Adrenal gland (tissue), 12 donors: ENCODE measurements around the gene XKR7. TPM values are rescaled to one million over a fixed set of nuclear protein-coding genes. Genes with fewer than 3 reads are reported as not detected.

Source experiments
- DNase-seq, 7 donors: peaks; one replicate each; pipeline ENCODE4 v3.0.0-alpha.2; 2019 to 2020
- H3K27ac ChIP-seq, 5 donors: fragments of 200-600 bp; sonication (generic) in 4 of 5; 1 replicate in 3 of 5; 2 replicates in 2 of 5; pipeline versions ENCODE4 v1.5.1 to v1.8.0; 2016 to 2020; ENCODE audit warnings: mild to moderate bottlenecking in 1 of 5
- H3K27me3 ChIP-seq: fragments of 200-600 bp; 2 replicates; pipeline ENCODE4 v1.8.0; 2021
- H3K36me3 ChIP-seq, 2 donors: fragments of 200-600 bp; replicated peaks in 1 of 2; 1 replicate in 1 of 2; 2 replicates in 1 of 2; pipeline versions ENCODE4 v1.5.1 to v1.8.0; 2018 to 2022
- H3K4me1 ChIP-seq, 2 donors: fragments of 200-600 bp; replicated peaks in 1 of 2; 1 replicate in 1 of 2; 2 replicates in 1 of 2; pipeline versions ENCODE4 v1.5.1 to v1.8.0; 2018 to 2021
- H3K4me3 ChIP-seq, 4 donors: fragments of 200-600 bp; sonication (generic) in 3 of 4; one replicate each; pipeline ENCODE4 v1.5.1; 2016 to 2018
- H3K9me3 ChIP-seq, 3 donors: fragments of 200-600 bp; sonication (generic) in 1 of 3; replicated peaks in 1 of 3; 1 replicate in 2 of 3; 2 replicates in 1 of 3; pipeline versions ENCODE4 v1.5.1 to v1.8.0; 2016 to 2021
- CTCF ChIP-seq, 6 experiments: fragments of 450-650 bp in 4 of 6; fragments of 200-600 bp in 2 of 6; sonication (generic) in 1 of 6; IDR thresholded peaks; 1 replicate in 5 of 6; 2 replicates in 1 of 6; pipeline versions ENCODE4 v1.5.1 to v1.8.0; 2016 to 2021; ENCODE audit warnings: antibody characterized with exemption in 6 of 6, mild to moderate bottlenecking in 2 of 6, moderate library complexity in 1 of 6
- POLR2A ChIP-seq, 2 donors: fragments of 450-650 bp; IDR thresholded peaks; one replicate each; pipeline ENCODE4 v1.6.1; 2017; ENCODE audit warnings: antibody characterized with exemption in 2 of 2, mild to moderate bottlenecking in 2 of 2, moderate library complexity in 1 of 2
- WGBS, 4 donors: extraction: QIAGEN DNeasy Blood & Tissue Kit in 2 of 4; methylation state at CpG; one replicate each; pipeline versions ENCODE4 v1.1.5 to v1.1.7; 2013 to 2017; 5-methylcytosine and 5-hydroxymethylcytosine counted together
- intact Hi-C, 2 donors: fragments of 100-400 bp; cut with DNase I; formaldehyde crosslinking; loops; one replicate each; pipeline versions ENCODE4 v1.14.1 to v1.15.0; 2022 to 2023
- polyA plus RNA-seq, 3 donors: library from polyadenylated mRNA; stranded (reverse); fragments of 200-250 nt in 2 of 3; fragments of 350-450 nt in 1 of 3; fragmentation: Illumina TruSeq in 1 of 3; extraction: RNeasy Lipid Tissue Mini Kit (QIAGEN cat#74804) in 1 of 3; gene quantifications; one replicate each; pipeline ENCODE4 v1.2.3, GENCODE V29; 2013 to 2014
- total RNA-seq, 9 donors: library from RNA; depleted of rRNA in 4 of 9; stranded (reverse); fragments of >200 nt in 4 of 9; fragments of 120-200 nt in 1 of 9; fragmentation: NEBNext Ultra II Directional in 1 of 9; extraction: Animal tissue kit (Norgen Biotek cat#: 25700) in 1 of 9; gene quantifications; one replicate each; pipeline versions ENCODE4 v1.1.0 to v1.2.4, GENCODE V29; 2013 to 2023
- donor health status: healthy with polysubstance abuse.
- donor health status: Bipolar disorder and iron deficiency.
- donor health status: DM: yes; HTN: yes; CAD: no.
- donor health status: DM: no; HTN: no; CAD: no.
- donor health status: DM: no; HTN: no; CAD: no.
- donor health status: DM: yes; HTN: yes; CAD: no.

XKR7 gene
- total and polyA plus RNA-seq, 12 donors: 0.04 to 0.56 (median 0.30) TPM; not detected in 4

GRCh38 chr20:31968291-31969126 lies 558 bp downstream of the XKR7 start:
- intact Hi-C loops: loop anchor here in 1 of 2 donors (10.0 kb wide), 1 partner anchor 626 kb away; no protein-coding TSS in a partner anchor
- Histone ChIP-seq H3K36me3 (no peaks in the 10 kb centered on the region), H3K4me3 (peak overlapping the region in 1 of 4 donors; percentile 29), H3K4me1 (no peaks in the 10 kb centered on the region), H3K27ac (no peak overlapping the region), H3K9me3 (no peaks in the 10 kb centered on the region), H3K27me3 (peaks cover 19% of the 10 kb centered on the region)
- WGBS, 4 donors: 2 to 4% (median 3%) methylated on average over 23 to 57 of the region's 57 CpGs
- TF ChIP-seq POLR2A (IDR thresholded peaks at IDR 0.05) (no peak), CTCF (IDR thresholded peaks at IDR 0.05) (no peak)
- DNase-seq: peak; percentile 67 to 79 (median 74)

DNA sequence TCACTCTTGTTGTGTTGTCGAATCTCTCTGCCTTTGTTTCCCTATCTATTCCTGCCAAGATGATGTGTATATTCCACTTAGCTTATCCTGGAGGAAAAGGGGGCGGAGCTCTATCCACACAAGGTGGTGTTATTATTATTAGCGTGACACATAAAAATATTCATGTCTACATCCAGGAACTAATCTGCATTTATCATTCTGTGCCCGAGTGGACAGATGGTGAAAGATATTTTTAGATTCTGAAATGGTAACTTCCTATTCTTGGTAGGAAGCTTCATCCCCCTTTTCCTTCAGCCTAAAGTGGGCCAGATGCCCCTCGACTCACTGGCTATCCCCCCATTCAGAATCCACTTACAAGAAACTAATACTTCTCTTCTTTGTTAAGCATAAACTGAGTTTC lies 2.0 kb downstream of the XKR7 start:
- no peak for DNase-seq
- H3K9me3 ChIP-seq: no peaks in the 10 kb centered on the region
- TF ChIP-seq POLR2A (IDR thresholded peaks at IDR 0.05): no peak
- TF ChIP-seq CTCF (IDR thresholded peaks at IDR 0.05): no peak
- peaks cover 19% of the 10 kb centered on the region for H3K27me3 ChIP-seq
- no peaks in the 10 kb centered on the region for H3K36me3 ChIP-seq
- H3K27ac ChIP-seq: no peak overlapping the region
- no peak overlapping the region for H3K4me3 ChIP-seq
- no peaks in the 10 kb centered on the region for H3K4me1 ChIP-seq
- intact Hi-C loops: loop anchor here in 1 of 2 donors (10.0 kb wide), 1 partner anchor 625 kb away; no protein-coding TSS in a partner anchor
- 49 to 58% (median 52%) methylated on average over 5 of the region's 5 CpGs for WGBS, 4 donors

- Histone ChIP-seq H3K4me3 (no peak overlapping the region), H3K27me3 (peaks cover 4% of the 10 kb centered on the region), H3K9me3 (no peaks in the 10 kb centered on the region), H3K36me3 (no peaks in the 10 kb centered on the region), H3K27ac (no peak overlapping the region), H3K4me1 (no peaks in the 10 kb centered on the region)
- intact Hi-C loops: no loop called here
- 48 to 56% (median 48%) methylated on average over 4 of the region's 4 CpGs for WGBS, 4 donors
- no peak for TF ChIP-seq POLR2A (IDR thresholded peaks at IDR 0.05)
- no peak for TF ChIP-seq CTCF (IDR thresholded peaks at IDR 0.05)
- DNase-seq: no peak
These were observed 4.6 kb downstream of the XKR7 start for GRCh38 chr20:31972471-31973021.

DNA sequence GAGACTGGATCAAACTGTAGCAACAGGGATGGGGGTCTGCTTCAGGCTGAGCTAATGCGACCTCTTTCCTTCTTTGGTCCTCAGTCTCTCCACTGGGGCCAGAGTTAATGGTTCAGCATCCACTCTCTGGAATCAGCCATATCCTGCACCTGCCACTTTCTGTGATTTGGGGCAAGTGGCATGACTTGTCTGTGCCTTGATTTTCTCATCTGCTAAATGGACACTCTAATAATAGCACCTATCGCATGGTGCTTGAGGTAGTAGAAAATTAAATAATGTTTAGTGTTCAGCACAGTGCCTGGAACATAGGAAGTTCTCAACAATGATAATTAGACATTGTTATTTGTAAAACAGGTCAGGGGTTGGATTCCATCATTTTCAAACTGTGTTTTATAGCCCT lies 6.3 kb downstream of the XKR7 start:
- Histone ChIP-seq H3K27ac (no peak overlapping the region), H3K27me3 (no peaks in the 10 kb centered on the region)
- no peak for DNase-seq

More for the DNA sequence above, 6.3 kb downstream of the XKR7 start:
- WGBS, 4 donors: 76 to 89% (median 85%) methylated on average over 2 of the region's 2 CpGs
- no peak for TF ChIP-seq CTCF (IDR thresholded peaks at IDR 0.05)
- no peak for TF ChIP-seq POLR2A (IDR thresholded peaks at IDR 0.05)
- Histone ChIP-seq H3K9me3 (no peaks in the 10 kb centered on the region), H3K4me3 (no peak overlapping the region), H3K36me3 (no peaks in the 10 kb centered on the region), H3K4me1 (no peaks in the 10 kb centered on the region)
- intact Hi-C loops: no loop called here
